GM12872 (cell line): ENCODE measurements around the gene PPM1D.

Source experiments
- TF ChIP-seq, protein P1 (sequence below): IDR thresholded peaks from 3 replicates; pipeline ENCODE4 v1.5.1; 2011; ENCODE audit warnings: low read depth, mild to moderate bottlenecking, low read length, moderate library complexity; ENCODE audit not compliant: insufficient read depth

The PPM1D gene

DNA sequence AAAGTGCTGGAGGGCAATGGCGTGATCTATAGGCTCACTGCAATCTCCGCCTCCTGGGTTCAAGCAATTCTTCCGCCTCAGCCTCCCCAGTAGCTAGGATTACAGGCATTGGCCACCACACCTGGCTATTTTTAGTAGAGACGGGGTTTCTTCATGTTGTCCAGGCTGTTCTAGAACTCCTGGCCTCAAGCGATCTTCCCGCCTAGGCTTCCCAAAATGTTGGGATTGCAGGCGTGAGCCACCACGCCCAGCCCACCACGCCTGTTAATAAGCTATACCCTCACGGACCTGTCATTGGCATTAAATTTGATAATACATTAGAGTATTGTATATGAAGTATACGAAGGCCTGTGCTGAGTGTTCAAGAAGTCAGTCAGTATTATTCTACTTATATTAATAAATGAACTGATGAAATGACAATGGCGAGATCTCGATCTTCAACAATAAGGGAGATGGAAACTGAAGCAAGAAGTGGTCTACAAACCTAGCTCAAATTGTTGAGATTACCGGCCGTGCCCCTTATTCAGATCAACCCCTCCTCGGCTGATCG, 76.8 kb downstream of the PPM1D start:
- TF ChIP-seq, protein P1, sequence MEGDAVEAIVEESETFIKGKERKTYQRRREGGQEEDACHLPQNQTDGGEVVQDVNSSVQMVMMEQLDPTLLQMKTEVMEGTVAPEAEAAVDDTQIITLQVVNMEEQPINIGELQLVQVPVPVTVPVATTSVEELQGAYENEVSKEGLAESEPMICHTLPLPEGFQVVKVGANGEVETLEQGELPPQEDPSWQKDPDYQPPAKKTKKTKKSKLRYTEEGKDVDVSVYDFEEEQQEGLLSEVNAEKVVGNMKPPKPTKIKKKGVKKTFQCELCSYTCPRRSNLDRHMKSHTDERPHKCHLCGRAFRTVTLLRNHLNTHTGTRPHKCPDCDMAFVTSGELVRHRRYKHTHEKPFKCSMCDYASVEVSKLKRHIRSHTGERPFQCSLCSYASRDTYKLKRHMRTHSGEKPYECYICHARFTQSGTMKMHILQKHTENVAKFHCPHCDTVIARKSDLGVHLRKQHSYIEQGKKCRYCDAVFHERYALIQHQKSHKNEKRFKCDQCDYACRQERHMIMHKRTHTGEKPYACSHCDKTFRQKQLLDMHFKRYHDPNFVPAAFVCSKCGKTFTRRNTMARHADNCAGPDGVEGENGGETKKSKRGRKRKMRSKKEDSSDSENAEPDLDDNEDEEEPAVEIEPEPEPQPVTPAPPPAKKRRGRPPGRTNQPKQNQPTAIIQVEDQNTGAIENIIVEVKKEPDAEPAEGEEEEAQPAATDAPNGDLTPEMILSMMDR, result no peak

DNA sequence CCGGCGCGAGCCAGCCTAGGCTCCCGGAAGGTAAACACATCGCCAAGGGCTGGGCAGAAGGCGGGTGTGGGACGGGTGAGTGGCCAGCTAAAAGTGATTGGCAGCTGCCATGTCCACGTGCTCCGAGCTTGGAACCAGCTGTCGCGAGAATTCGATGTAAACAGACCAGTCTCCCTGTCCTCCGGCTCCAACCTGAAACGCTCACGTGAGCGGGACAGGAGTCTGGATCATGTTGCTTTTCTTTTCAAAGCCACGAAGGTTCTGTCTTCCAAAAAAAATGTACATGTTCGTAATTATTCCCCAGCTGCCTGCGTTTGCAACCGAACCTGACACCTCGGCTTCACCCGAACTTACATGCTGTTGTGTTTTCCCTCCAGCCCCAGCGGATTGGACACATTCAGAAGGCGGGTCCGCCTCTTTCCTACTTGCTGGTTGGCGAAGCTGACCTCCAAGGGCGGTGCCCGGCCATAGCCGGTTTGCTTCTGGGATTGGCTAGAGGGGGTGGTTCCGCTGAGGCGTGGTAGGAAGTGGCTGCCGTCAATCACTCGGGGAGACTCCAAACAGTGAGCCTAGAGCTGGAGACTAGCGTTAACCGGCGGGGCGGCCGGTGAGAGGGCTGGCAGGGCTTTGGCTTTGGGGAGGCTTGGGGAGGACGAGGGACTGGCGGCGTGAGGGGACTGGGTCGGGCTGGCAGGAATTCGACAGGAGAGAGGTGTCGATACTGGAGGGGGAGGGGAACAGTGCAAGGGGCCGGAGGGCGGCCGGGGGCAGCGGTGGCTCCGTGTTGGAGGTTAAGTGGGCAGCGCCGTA, 77.5 kb downstream of the PPM1D start, which contains the start of gene BCAS3:
Gene BCAS3 (plus strand): TSS at position 544 of the 810 bp plus-strand sequence.
- TF ChIP-seq, protein P1, result no peak

DNA sequence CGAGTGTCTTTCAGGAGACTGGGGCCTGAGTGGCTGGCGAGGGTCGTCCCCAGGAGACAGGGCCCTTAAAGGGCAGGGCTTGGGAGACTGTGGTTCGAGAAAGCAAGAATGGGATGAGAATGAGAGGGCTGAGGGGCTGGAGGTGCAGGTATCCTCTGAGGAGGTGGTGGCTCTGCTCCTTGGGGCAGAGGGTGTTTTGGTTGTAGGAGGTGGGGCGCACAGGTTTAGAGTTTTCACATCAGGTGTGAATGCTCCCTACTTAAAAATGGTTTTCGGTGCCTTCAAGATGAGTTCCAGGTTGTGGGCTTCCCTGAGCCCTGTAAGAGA, 78.1 kb downstream of the PPM1D start:
- TF ChIP-seq, protein P1, result no peak

DNA sequence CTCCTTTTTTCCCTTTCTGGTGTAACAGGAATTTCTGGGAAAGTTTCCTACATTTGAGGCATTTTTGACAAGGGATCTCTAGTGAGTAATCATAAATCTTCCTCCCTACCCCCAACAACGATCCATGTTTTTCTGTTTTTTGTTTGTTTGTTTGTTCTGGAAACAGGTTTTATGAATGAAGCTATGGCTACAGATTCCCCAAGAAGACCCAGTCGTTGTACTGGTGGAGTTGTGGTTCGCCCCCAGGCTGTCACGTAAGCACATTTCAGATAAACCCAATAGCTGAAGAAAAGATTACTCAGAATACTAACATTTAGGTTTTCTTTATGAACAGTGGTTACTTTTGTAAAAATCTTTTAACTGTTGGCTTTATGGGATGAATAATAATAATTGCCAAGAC, 79.3 kb downstream of the PPM1D start:
- TF ChIP-seq, protein P1, result no peak

DNA sequence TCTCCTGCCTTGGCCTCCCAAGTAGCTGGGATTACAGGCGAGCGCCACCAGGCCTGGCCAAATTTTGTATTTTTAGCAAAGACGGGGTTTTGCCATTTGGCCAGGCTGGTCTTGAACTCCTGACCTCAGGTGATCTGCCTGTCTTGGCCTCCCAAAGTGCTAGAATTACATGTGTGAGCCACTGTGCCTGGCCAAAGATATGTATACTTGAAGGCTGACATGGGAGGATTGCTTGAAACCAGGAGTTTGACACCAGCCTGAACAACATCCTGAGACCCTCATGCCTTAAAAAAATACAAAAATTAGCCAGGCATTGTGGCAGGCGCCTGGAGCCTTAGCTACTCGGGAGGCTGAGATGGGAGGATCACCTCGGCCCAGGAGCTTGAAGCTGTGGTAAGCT, 80.8 kb downstream of the PPM1D start:
- TF ChIP-seq, protein P1, result no peak

DNA sequence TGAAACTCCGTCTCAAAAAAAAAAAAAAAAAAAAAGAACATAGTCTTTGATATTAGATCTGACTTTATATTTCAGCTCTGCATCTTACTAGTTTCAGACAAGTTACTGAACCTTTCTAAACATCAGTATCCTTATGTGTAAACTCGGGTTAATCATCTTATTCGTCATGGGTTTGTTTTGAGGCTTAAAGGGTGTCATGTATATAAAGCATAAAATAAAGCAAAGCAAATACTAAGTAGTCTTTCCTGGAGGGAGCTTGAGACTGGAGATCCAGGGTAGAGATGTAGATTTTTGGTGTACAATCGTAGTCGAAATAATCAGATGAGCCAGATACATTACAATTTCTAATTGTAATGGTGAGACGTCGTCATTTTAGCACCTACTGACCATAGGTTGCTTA, 85.4 kb downstream of the PPM1D start:
- TF ChIP-seq, protein P1, result no peak

DNA sequence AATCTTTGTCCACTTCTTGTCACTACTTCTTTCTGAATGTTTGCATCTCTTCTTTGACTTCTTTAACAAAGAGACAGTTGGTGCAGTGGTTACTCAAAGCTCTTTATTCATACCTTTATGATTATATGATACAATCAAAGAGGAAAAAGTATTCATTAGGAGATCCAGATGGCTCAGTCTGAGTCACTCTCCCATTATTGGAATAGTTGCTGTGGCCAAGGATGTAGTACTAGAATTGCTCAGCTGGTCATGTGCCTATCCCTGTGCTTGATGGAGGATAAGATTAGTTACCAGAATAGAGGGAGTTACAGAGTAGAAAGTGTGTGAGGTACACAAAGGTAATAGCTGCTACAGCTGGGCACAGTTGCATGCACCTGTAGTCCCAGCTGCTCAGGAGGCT, 96.0 kb downstream of the PPM1D start:
- TF ChIP-seq, protein P1, result no peak
